HEK293T (cell line): ENCODE data around the gene DNAAF1.

Experiments
- CTBP1 ChIP-seq: fragments of 450-650 bp; IDR thresholded peaks from 2 replicates; pipeline ENCODE4 v1.6.1; 2016; ENCODE audit warnings: borderline replicate concordance
- L3MBTL2 ChIP-seq: fragments of 450-650 bp; conservative IDR thresholded peaks from 2 replicates; pipeline ENCODE4 v1.6.1; 2016; ENCODE audit warnings: mild to moderate bottlenecking
- NFRKB ChIP-seq: fragments of 450-650 bp; IDR thresholded peaks from 2 replicates; pipeline ENCODE4 v1.6.1; 2016; ENCODE audit warnings: mild to moderate bottlenecking, moderate library complexity
- PKNOX1 ChIP-seq: fragments of 450-650 bp; IDR thresholded peaks from 2 replicates; pipeline ENCODE4 v1.6.1; 2016
- SUZ12 ChIP-seq: fragments of 450-650 bp; IDR thresholded peaks from 2 replicates; pipeline ENCODE4 v1.6.1; 2016; ENCODE audit warnings: mild to moderate bottlenecking
- ZNF384 ChIP-seq: fragments of 450-650 bp; IDR thresholded peaks from 2 replicates; pipeline ENCODE4 v1.6.1; 2016

DNA sequence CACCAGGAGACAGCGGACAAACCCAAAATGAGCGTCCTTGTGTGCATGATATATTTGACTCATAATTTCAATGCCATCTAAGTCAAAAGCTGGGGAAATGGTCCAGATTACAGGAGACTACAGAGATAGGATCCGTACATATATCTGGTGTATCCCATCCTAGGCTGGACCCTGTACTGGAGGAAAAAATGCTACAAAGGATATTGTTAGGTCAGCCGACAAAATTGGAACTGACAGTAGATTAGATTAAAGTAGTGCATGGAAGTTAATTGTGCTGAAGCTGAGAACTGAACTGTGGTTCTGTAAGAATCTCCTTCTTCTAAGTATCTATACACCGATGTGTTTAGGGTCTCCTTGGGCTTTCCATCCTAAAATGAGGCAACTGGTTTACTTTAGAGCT is 70.4 kb downstream of the DNAAF1 start:
- TF ChIP-seq CTBP1 (no peak), PKNOX1 (no peak), NFRKB (no peak), ZNF384 (no peak), SUZ12 (no peak), L3MBTL2 (no peak)
